B cell (primary cell): ENCODE data around the gene SH3BP2. TPM values are rescaled to one million over a fixed set of nuclear protein-coding genes. Genes with fewer than 3 reads are reported as not detected.
A peak's percentile ranks its signal among the peaks of the same experiment; 100 is the strongest.

Experiments used
- ATAC-seq: fragments of 200-7000 bp; cut with Tn5 transposase; one replicate; pipeline ENCODE4 v1.10.0; 2021; ENCODE audit warnings: low read depth, mild to moderate bottlenecking, moderate number of reproducible peaks, moderate library complexity
- CTCF ChIA-PET: fragments of 350-600 bp; sonication (Branson Sonifier 250); formaldehyde crosslinking; loops from one replicate; lab custom pipeline; 2021; ENCODE audit warnings: antibody characterized with exemption, inconsistent platforms; lab: Charles Lee
- POLR2A ChIA-PET: fragments of 350-600 bp; sonication (Branson Sonifier 250); formaldehyde crosslinking; loops from one replicate; lab custom pipeline; 2021; ENCODE audit warnings: antibody characterized with exemption; lab: Charles Lee
- DNase-seq: peaks from one replicate; pipeline ENCODE4 v3.0.0; 2013
- H2AFZ ChIP-seq: 2 replicates; pipeline ENCODE4 v1.6.1; 2012; ENCODE audit warnings: mild to moderate bottlenecking, low read depth, low read length; ENCODE audit not compliant: insufficient read depth, poor library complexity, severe bottlenecking
- H3K27ac ChIP-seq, 2 donors: 1 replicate in 1 of 2; 2 replicates in 1 of 2; pipeline ENCODE4 v1.5.1; 2012 to 2013; ENCODE audit warnings: low read length in 2 of 2, mild to moderate bottlenecking in 2 of 2, moderate library complexity in 1 of 2
- H3K27me3 ChIP-seq, 4 experiments: fragments of 200-600 bp in 1 of 4; sonication (generic) in 1 of 4; replicated peaks in 1 of 4; 1 replicate in 2 of 4; 2 replicates in 2 of 4; pipeline versions ENCODE4 v1.6.1 to v1.7.0; 2013 to 2016; ENCODE audit warnings: low read length in 3 of 4, mild to moderate bottlenecking in 2 of 4, mixed read lengths in 1 of 4, moderate library complexity in 1 of 4; ENCODE audit not compliant: insufficient read depth in 4 of 4, control insufficient read depth in 3 of 4; ENCODE audit errors: control extremely low read depth in 1 of 4
- H3K36me3 ChIP-seq, 2 experiments: replicated peaks in 1 of 2; 1 replicate in 1 of 2; 2 replicates in 1 of 2; pipeline versions ENCODE4 v1.6.1 to v1.7.1; 2013; ENCODE audit warnings: low read length in 1 of 2; ENCODE audit not compliant: insufficient read depth in 2 of 2, control insufficient read depth in 1 of 2; ENCODE audit errors: control extremely low read depth in 1 of 2, extremely low read depth in 1 of 2
- H3K4me1 ChIP-seq, 2 donors: fragments of 200-600 bp in 1 of 2; sonication (generic) in 1 of 2; 1 replicate in 1 of 2; 2 replicates in 1 of 2; pipeline versions ENCODE4 v1.5.1 to v1.6.1; 2013 to 2017; ENCODE audit warnings: low read length in 2 of 2; ENCODE audit not compliant: control insufficient read depth in 2 of 2, insufficient read depth in 2 of 2
- H3K4me2 ChIP-seq: replicated peaks from 2 replicates; pipeline ENCODE3; 2012; ENCODE audit warnings: mild to moderate bottlenecking, low read depth, low read length; ENCODE audit not compliant: poor library complexity, severe bottlenecking
- H3K4me3 ChIP-seq, 5 experiments: fragments of 200-600 bp in 1 of 5; sonication (generic) in 1 of 5; 1 replicate in 3 of 5; 2 replicates in 2 of 5; pipeline versions ENCODE4 v1.5.1 to v1.7.0; 2011 to 2016; ENCODE audit warnings: low read length in 4 of 5, mild to moderate bottlenecking in 4 of 5, low read depth in 2 of 5, control low read depth in 1 of 5, moderate library complexity in 1 of 5; ENCODE audit not compliant: insufficient read depth in 1 of 5; ENCODE audit errors: control extremely low read depth in 1 of 5, extremely low read depth in 1 of 5
- H3K79me2 ChIP-seq: fragments of 200-600 bp; sonication (generic); one replicate; pipeline ENCODE4 v1.6.0; 2016; ENCODE audit warnings: low read length; ENCODE audit not compliant: control insufficient read depth, insufficient read depth
- H3K9ac ChIP-seq: fragments of 200-600 bp; sonication (generic); 2 replicates; pipeline ENCODE4 v1.6.1; 2017; ENCODE audit warnings: mild to moderate bottlenecking, low read length, moderate library complexity
- H3K9me3 ChIP-seq, 3 donors: one replicate each; pipeline versions ENCODE4 v1.6.1 to v1.7.1; 2013; ENCODE audit warnings: low read length in 2 of 3; ENCODE audit not compliant: control insufficient read depth in 2 of 3, insufficient read depth in 1 of 3; ENCODE audit errors: control extremely low read depth in 1 of 3
- H4K20me1 ChIP-seq: 2 replicates; pipeline ENCODE4 v1.6.0; 2012; ENCODE audit warnings: mild to moderate bottlenecking, low read length; ENCODE audit not compliant: insufficient read depth, control insufficient read depth, poor library complexity, severe bottlenecking
- H3K27ac Mint-ChIP-seq: one replicate; pipeline ENCODE4 v1.8.0; 2021; ENCODE audit warnings: mixed read lengths
- H3K27me3 Mint-ChIP-seq: one replicate; pipeline ENCODE4 v1.8.0; 2021; ENCODE audit warnings: mixed read lengths
- H3K4me1 Mint-ChIP-seq: one replicate; pipeline ENCODE4 v1.8.0; 2021; ENCODE audit warnings: mixed read lengths
- H3K4me3 Mint-ChIP-seq: one replicate; pipeline ENCODE4 v1.8.0; 2021; ENCODE audit warnings: mixed read lengths
- H3K9me3 Mint-ChIP-seq: one replicate; pipeline ENCODE4 v1.8.0; 2022; ENCODE audit warnings: mixed read lengths; ENCODE audit not compliant: insufficient read depth
- EZH2 ChIP-seq: IDR thresholded peaks from 2 replicates; pipeline ENCODE4 v1.6.1; 2012; ENCODE audit warnings: borderline replicate concordance, low read depth, mild to moderate bottlenecking, moderate library complexity, low read length; ENCODE audit not compliant: insufficient read depth, poor library complexity, severe bottlenecking
- WGBS: methylation state at CpG from one replicate; pipeline ENCODE4 v1.1.5; 2013; ENCODE audit warnings: missing lambda C conversion rate; ENCODE audit not compliant: insufficient coverage; 5-methylcytosine and 5-hydroxymethylcytosine counted together
- intact Hi-C: fragments of 100-400 bp; cut with micrococcal nuclease; formaldehyde crosslinking; loops from one replicate; pipeline ENCODE4 v1.10.0; 2022
- polyA plus RNA-seq: library from polyadenylated mRNA; depleted of rRNA; stranded (reverse); fragments of >200 nt; gene quantifications from 2 replicates; pipeline ENCODE4 v1.2.3, GENCODE V29; 2012
- total RNA-seq, 2 donors: library from RNA; stranded (reverse); fragments of 120-200 nt in 1 of 2; gene quantifications; 1 replicate in 1 of 2; 2 replicates in 1 of 2; pipeline versions ENCODE4 v1.2.3 to v1.2.4, GENCODE V29; 2013 to 2022
- TF ChIP-seq, protein P1 (sequence below): fragments of 200-600 bp; IDR thresholded peaks from one replicate; pipeline ENCODE4 v1.8.0; 2022; ENCODE audit warnings: antibody characterized with exemption, mild to moderate bottlenecking

Gene SH3BP2
- total and polyA plus RNA-seq, 2 donors (not counting 1 experiment from before 2014, with no cell fraction given) = 30.8 to 219 TPM

DNA sequence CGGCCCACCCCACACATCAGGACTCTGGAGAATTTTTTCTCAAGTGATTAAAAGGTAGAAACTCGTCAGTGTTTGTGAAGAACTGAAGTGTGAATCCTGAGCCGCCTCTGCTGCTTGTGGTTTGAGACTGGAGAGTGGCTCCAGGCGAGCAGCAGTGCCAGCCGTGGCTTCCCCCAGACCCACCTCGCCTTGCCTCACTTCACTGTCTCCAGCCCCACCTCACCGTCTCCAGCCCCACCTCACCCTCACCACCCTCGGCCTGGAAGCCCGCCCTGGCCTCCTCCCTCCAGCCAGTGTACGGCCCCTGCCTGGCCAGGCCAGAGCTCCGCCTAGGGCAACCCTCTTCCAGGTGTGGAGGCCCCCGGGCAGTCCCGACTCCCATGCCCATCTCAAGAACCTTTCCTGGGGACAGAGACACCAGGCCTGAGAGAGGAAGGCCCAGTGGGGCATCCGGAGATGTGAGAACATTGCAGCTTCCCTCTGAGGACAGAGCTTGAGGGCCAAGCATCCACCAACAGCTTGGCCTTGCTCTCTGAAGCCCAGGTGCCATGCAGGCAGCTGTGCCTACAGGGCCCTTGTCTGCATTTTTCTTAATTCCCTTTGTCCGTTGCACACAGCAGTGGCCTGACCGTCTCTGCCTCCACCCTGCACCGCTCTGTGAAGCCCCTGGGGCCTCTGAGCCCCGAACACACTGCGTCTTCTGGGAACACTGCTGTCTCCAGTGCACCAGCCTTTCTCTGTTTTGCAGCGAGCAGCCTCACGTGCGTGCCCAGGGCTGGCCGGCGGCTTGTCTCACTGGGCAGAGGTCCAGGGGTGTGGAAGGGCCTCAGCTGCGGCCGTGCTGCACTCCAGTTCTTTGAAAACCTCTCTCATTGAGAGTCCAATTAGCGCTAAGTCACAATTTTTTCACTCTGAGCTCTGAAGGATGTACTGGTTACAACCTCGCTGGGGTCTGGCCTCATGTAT is 13.8 kb downstream of the SH3BP2 start:
- H3K4me3 Mint-ChIP-seq = peak overlapping the region; percentile 80
- TF ChIP-seq EZH2 = no peak
- TF ChIP-seq, protein P1, sequence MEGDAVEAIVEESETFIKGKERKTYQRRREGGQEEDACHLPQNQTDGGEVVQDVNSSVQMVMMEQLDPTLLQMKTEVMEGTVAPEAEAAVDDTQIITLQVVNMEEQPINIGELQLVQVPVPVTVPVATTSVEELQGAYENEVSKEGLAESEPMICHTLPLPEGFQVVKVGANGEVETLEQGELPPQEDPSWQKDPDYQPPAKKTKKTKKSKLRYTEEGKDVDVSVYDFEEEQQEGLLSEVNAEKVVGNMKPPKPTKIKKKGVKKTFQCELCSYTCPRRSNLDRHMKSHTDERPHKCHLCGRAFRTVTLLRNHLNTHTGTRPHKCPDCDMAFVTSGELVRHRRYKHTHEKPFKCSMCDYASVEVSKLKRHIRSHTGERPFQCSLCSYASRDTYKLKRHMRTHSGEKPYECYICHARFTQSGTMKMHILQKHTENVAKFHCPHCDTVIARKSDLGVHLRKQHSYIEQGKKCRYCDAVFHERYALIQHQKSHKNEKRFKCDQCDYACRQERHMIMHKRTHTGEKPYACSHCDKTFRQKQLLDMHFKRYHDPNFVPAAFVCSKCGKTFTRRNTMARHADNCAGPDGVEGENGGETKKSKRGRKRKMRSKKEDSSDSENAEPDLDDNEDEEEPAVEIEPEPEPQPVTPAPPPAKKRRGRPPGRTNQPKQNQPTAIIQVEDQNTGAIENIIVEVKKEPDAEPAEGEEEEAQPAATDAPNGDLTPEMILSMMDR = no peak
- peaks cover 87 to 93% of the 10 kb centered on the region in 2 donors for H3K4me1 ChIP-seq
- peak overlapping the region; percentile 91 for H3K4me2 ChIP-seq
- no peaks in the 10 kb centered on the region for H3K9me3 Mint-ChIP-seq
- CTCF ChIA-PET = no interaction called here
- peak overlapping the region; percentile 88 to 89 for H3K27ac ChIP-seq
- H4K20me1 ChIP-seq = no peaks in the 10 kb centered on the region
- no peaks in the 10 kb centered on the region for H3K9me3 ChIP-seq
- peak overlapping the region; percentile 60 for H3K9ac ChIP-seq
- peak; percentile 67 for DNase-seq
- POLR2A ChIA-PET = interaction anchor here (0.5 to 1.5 kb wide), 10 partner anchors 8 to 245 kb away, joined by 3 to 10 read pairs (median 4); no protein-coding TSS in a partner anchor
- peaks cover 74% of the 10 kb centered on the region for H3K4me1 Mint-ChIP-seq
- H3K36me3 ChIP-seq = peaks cover 0 to 10% of the 10 kb centered on the region in 2 experiments
- 24% methylated on average over 24 of the region's 28 CpGs for WGBS
- H3K27me3 ChIP-seq = no peaks in the 10 kb centered on the region
- H3K27ac Mint-ChIP-seq = peak overlapping the region; percentile 96
- H2AFZ ChIP-seq = peak overlapping the region; percentile 27
- ATAC-seq = peak; percentile 61
- peaks cover 90% of the 10 kb centered on the region for H3K79me2 ChIP-seq
- no peaks in the 10 kb centered on the region for H3K27me3 Mint-ChIP-seq
- peak overlapping the region in 3 of 5 experiments; percentile 31 to 34 (median 32) for H3K4me3 ChIP-seq
- intact Hi-C loops = no loop called here

DNA sequence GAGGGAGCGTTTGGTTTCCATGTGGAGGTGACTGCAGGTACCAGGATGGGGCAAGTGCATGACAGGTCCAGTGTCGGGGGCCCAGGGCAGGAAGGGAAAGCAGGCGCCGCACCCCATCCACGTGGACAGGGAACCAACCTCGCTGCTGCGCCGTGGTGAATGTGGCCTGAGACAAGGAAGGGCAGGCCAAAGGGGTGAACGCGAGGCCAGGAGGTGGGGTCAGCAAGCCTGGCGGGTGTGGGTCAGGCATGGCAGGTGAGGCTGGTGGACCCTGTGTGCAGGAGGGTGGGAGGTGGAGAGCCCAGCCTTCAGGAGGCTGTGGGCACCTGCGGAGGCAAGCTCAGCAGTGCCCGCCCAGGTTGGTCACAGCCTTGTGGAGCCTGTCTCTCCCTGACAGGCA is 14.7 kb downstream of the SH3BP2 start:
- intact Hi-C loops = no loop called here
- peaks cover 79% of the 10 kb centered on the region for H3K4me1 Mint-ChIP-seq
- ChIA-PET POLR2A (interaction anchor here (0.5 to 1.5 kb wide), 4 partner anchors 9 to 244 kb away, joined by 3 to 5 read pairs (median 4); no protein-coding TSS in a partner anchor), CTCF (interaction anchor here (0.5 to 1.4 kb wide), 2 partner anchors 22 to 1098 kb away, joined by 3 read pairs; no protein-coding TSS in a partner anchor)
- Histone ChIP-seq H2AFZ (no peak overlapping the region), H3K4me2 (peak overlapping the region; percentile 91), H3K4me3 (no peak overlapping the region), H3K79me2 (peaks cover 91% of the 10 kb centered on the region), H3K36me3 (peaks cover 0 to 10% of the 10 kb centered on the region in 2 experiments), H3K4me1 (peaks cover 90 to 95% of the 10 kb centered on the region in 2 donors), H3K27ac (peak overlapping the region; percentile 88 to 89), H3K9me3 (no peaks in the 10 kb centered on the region), H3K27me3 (no peaks in the 10 kb centered on the region), H3K9ac (no peak overlapping the region), H4K20me1 (no peaks in the 10 kb centered on the region)
- no peak for TF ChIP-seq EZH2
- TF ChIP-seq, protein P1 = no peak
- no peak for DNase-seq
- no peak for ATAC-seq
- H3K4me3 Mint-ChIP-seq = peak overlapping the region; percentile 80
- H3K27me3 Mint-ChIP-seq = no peaks in the 10 kb centered on the region
- peak overlapping the region; percentile 96 for H3K27ac Mint-ChIP-seq
- no peaks in the 10 kb centered on the region for H3K9me3 Mint-ChIP-seq
- WGBS = 97% methylated on average over 13 of the region's 13 CpGs
